ENCODE measurements around the gene GAA. TPM values are rescaled to one million over a fixed set of nuclear protein-coding genes. Genes with fewer than 3 reads are reported as not detected.

The GAA gene
- total and polyA plus RNA-seq, 2 of the 8 experiments (the other 6 are each of a cell fraction or from before 2014, with no cell fraction given) = 14.8 to 30.0 TPM

- Histone ChIP-seq H3K56ac (replicated peaks; ENCODE audit: insufficient read length, low read depth, low read length) (no peak overlapping the region), H3K27me3 (replicated peaks in 1 of 4; ENCODE audit: control insufficient read depth in 3 of 4, extremely low read depth in 1 of 4, insufficient read depth in 3 of 4, low read length in 3 of 4) (no peaks in the 10 kb centered on the region), H3K18ac (ENCODE audit: extremely low read depth, low read length) (no peak overlapping the region), H2AFZ (ENCODE audit: low read length) (no peak overlapping the region), H3K4ac (replicated peaks; ENCODE audit: insufficient read length, low read depth, low read length) (no peak overlapping the region), H3K36me3 (ENCODE audit: control insufficient read depth in 2 of 4, insufficient read depth in 4 of 4, low read length in 3 of 4) (no peaks in the 10 kb centered on the region), H3K9me3 (ENCODE audit: insufficient read depth in 2 of 2, low read depth in 1 of 2, low read length in 1 of 2) (no peaks in the 10 kb centered on the region), H3K27ac (ENCODE audit: low read depth, low read length) (no peak overlapping the region), H2BK15ac (ENCODE audit: low read length) (no peak overlapping the region), H3K9ac (replicated peaks in 1 of 4; ENCODE audit: extremely low read depth in 1 of 4, low read depth in 3 of 4, low read length in 3 of 4) (no peak overlapping the region), H4K5ac (ENCODE audit: insufficient read length, low read depth, low read length) (no peak overlapping the region), H2BK20ac (ENCODE audit: low read length) (no peak overlapping the region), H4K20me1 (replicated peaks in 1 of 2; ENCODE audit: control insufficient read depth in 1 of 2, insufficient read depth in 2 of 2, low read length in 2 of 2) (no peaks in the 10 kb centered on the region), H3K23ac (ENCODE audit: insufficient read length) (no peak overlapping the region), H2AK5ac (ENCODE audit: low read depth, low read length) (no peak overlapping the region), H3K4me3 (ENCODE audit: extremely low read depth in 1 of 4, insufficient read depth in 2 of 4, low read depth in 3 of 4, low read length in 4 of 4) (no peak overlapping the region), H4K8ac (ENCODE audit: extremely low read depth, insufficient read depth, low read length) (no peak overlapping the region), H2BK12ac (ENCODE audit: low read depth, low read length) (no peak overlapping the region), H3K79me2 (ENCODE audit: control insufficient read depth in 1 of 2, insufficient read depth in 2 of 2, low read length in 2 of 2) (no peaks in the 10 kb centered on the region), H2BK120ac (replicated peaks; ENCODE audit: low read depth, low read length) (no peak overlapping the region), H3K4me1 (replicated peaks in 1 of 4; ENCODE audit: control insufficient read depth in 3 of 4, insufficient read depth in 4 of 4, low read length in 3 of 4) (peaks cover 0 to 11% (median 8%) of the 10 kb centered on the region in 4 experiments; a peak in 4 of 7 replicates), H3K4me2 (ENCODE audit: insufficient read depth in 1 of 2, low read depth in 2 of 2, low read length in 2 of 2) (no peak overlapping the region), H4K91ac (replicated peaks; ENCODE audit: insufficient read length, low read length) (no peak overlapping the region), H3K79me1 (ENCODE audit: low read depth, low read length) (0 out of 2 replicates have a peak, but pooled peaks cover 2% of the 10 kb centered on the region), H3K14ac (ENCODE audit: insufficient read length) (no peak overlapping the region), H2BK5ac (ENCODE audit: low read depth, low read length) (no peak overlapping the region), H3K23me2 (ENCODE audit: low read depth, low read length) (no peaks in the 10 kb centered on the region)
- ChIA-PET CTCF (ENCODE audit: partially characterized antibody) (interaction anchor here (1.2 to 3.0 kb wide), 2 partner anchors 9 to 13 kb away, joined by 4 to 17 read pairs; partner anchors contain the start of gene GAA), POLR2A (ENCODE audit: partially characterized antibody) (interaction anchor here (1.3 to 2.1 kb wide), 3 partner anchors 10 to 27 kb away, joined by 3 to 12 read pairs (median 6); no protein-coding TSS in a partner anchor)
- 98% methylated on average over 7 of the region's 7 CpGs; no CpG with 5 or more reads in 1 of the 2 experiments for WGBS, 2 experiments (ENCODE audit: extremely low coverage in 1 of 2, insufficient coverage in 1 of 2, insufficient read length in 1 of 2, insufficient replicate concordance in 2 of 2, low coverage in 1 of 2, low lambda C conversion rate in 2 of 2, missing lambda C conversion rate in 1 of 2)
- FAIRE-seq (no peak), DNase-seq (ENCODE audit: low read depth in 1 of 2, low spot score in 2 of 2) (no peak)
- TF ChIP-seq JUN (IDR thresholded peaks at IDR 0.05; ENCODE audit: low read depth, low read length) = no peak
- no peak for TF ChIP-seq CEBPB (IDR thresholded peaks at IDR 0.05; ENCODE audit: low read depth, low read length)
- no peak for TF ChIP-seq BACH1 (IDR thresholded peaks at IDR 0.05; ENCODE audit: low read length)
- no peak for TF ChIP-seq HDAC6 (IDR thresholded peaks at IDR 0.05; ENCODE audit: low read depth, low read length)
- TF ChIP-seq RBBP5 (IDR thresholded peaks at IDR 0.05; ENCODE audit: borderline replicate concordance, low read depth, low read length) = no peak
- TF ChIP-seq RXRA (IDR thresholded peaks at IDR 0.05; ENCODE audit: insufficient read depth, low read depth, low read length) = no peak
- TF ChIP-seq ATF2 (IDR thresholded peaks at IDR 0.05; ENCODE audit: low read length) = no peak
- TF ChIP-seq GABPA (IDR thresholded peaks at IDR 0.05; ENCODE audit: borderline replicate concordance, insufficient read depth, low read length) = no peak
- TF ChIP-seq CBX5 (IDR thresholded peaks at IDR 0.05; ENCODE audit: low read depth, low read length) = no peak
These were observed 13.4 kb downstream of the GAA start for GRCh38 chr17:80114758-80115157.
